Astrocyte (in vitro differentiated cells and primary cell): ENCODE data around the gene ACADL.

Experiments used
- CTCF ChIP-seq: IDR thresholded peaks from 2 replicates; pipeline ENCODE4 v1.5.1; 2011; ENCODE audit warnings: low read depth, mild to moderate bottlenecking, inconsistent platforms, low read length, moderate library complexity; ENCODE audit not compliant: insufficient read depth
- EZH2 ChIP-seq: IDR thresholded peaks from 2 replicates; pipeline ENCODE4 v1.6.1; 2012; ENCODE audit warnings: mild to moderate bottlenecking, low read length, inconsistent platforms; ENCODE audit not compliant: insufficient read depth

DNA sequence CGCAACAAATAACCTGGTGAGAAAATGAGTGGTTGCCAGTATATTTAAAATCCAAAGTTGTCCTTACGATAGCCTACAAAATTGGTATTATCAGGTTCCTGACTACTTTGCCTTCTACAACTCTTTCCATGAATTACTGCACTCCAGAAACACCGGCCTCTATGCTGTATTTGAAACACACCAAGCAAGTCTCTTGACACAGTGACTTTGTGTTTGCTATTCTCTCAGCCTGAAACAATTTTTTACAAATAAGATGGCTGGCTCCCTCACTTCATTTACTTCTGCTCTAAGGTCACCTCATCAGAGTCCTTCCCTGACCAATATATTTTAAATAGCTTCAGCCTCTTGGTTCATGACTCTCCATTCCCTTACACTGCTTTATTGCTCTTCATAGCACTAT is 66.2 kb downstream of the ACADL start:
- no peak for TF ChIP-seq CTCF
- TF ChIP-seq EZH2: no peak
